Colon (tissue), 2 donors: Measurements from ENCODE around the gene MAGEF1.

Experiments used
- FAIRE-seq: peaks from 2 replicates; lab custom pipeline; 2012; peaks lifted over from hg19 to GRCh38; lab: Jason Lieb, UNC
- donor health status: control.
- donor health status: control.

Gene MAGEF1

DNA sequence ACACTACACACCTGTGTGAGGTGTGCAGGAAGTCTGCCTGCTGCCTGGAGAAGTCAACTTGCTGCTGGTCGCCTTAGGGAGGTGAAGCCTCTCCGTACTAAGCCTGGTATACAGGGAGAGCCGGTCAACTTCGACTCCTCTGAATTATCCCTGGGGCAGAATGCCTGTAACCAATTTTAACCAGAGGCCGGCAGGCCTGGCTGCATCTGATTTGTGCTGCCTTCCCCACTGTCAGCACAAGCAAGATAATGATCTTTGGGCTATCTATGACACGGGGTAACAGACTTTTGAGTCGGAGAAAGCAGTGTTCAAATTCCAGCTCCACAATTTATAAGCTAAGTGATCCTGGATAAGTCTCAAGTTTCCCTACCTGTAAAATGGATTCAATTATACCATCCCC, 42.3 kb downstream of the MAGEF1 start:
- FAIRE-seq, result no peak

DNA sequence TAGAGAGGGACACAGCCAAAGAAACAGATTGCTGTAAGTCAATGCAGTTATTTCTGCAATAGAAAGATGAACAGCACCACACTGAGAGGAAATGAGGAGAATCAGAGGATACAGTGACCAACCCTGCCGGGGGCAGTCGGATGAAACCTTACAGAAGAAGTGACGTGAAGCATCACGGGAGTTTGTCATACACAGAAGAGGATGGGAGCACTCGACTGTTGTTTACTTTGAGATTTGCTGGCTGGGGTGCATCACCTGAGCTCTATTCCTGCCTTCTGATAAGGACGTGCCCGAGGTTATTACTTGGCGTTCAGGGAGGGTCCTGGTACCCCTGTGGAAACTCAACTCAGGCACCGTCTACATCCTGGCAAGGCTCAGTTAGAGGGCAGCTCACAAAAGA, 45.4 kb downstream of the MAGEF1 start:
- no peak for FAIRE-seq

DNA sequence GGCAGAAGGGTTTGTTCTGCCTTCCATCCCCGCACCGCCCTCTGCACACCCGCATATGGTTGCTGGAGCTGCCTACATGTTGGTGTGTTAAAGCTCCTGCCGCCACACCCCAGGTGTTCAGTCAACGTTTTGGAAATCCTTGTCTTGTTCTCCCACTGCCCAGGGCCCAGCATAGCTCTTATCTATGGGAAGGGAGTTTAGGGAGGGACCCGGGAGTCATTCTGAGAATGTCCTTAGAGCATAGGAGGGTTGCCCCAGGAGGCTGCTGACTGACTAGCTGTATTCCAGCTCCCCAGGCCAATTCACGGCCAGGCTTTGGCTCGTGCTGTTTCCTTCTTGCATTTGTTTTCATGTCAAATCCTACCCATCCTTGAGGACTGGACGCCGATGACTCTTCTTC, 46.8 kb downstream of the MAGEF1 start:
- no peak for FAIRE-seq

DNA sequence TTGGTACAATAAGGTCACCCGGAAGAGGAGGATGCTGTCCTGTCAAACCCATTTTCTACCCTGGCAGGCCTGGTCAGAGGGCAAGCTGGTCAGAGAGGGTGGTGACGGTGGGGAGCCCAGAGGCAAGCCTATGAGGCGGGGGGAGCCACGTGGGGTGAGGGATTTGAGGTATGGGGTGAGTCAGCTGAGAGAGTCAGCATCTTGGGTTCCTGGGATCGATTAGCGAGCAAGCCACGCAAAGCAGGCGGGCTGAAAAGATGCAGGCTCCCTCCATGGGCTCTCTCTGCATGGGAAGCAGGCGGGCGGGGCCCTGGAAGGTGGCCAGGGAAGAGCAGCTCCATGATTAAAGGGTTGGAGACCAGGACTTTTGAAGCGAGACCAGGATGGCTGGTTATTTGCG, 48.1 kb downstream of the MAGEF1 start:
- no peak for FAIRE-seq

- no peak for FAIRE-seq
These were observed 48.5 kb downstream of the MAGEF1 start for GRCh38 chr3:184663356-184663755.

DNA sequence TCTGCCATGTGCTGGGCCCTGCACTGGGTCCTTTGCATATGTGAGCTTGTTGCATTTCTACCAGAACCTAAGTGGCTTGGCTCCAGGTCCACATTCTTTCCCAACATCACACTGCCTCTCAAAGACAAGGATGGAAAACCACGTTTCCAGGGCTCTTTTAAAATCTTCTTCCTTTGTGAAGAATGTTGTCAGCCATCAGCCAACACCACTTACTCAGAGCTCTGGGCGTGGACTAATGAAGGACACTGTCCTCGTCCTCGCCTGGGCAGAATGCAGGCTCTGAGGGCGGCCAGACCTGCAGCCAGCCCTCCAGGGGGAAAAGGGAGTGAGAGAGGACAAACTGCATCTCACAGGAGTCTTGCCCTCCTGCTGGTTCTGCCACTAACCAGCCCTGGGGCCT, 49.7 kb downstream of the MAGEF1 start:
- FAIRE-seq, result no peak

DNA sequence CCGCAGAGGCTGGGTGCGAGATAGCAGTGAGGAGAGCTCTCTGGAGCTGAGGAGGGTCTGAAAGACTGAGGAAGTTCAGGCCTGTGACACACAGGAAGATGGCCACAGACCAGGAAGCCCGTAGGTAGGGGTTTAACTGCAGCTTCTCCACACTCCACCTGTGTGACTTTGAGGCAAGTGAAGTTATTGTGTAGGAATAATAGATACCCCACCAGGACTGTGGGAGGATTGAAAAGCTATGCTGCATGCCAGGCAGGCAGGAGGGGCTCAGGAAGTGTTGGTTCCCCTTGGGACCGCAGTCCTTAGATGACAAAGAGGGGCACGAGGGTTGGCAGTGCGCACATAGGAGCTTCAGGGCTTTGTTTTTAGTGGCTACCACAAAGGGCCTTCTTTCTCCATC, 50.9 kb downstream of the MAGEF1 start:
- no peak for FAIRE-seq
